Measurements from ENCODE around the gene NEUROG3. TPM values are rescaled to one million over a fixed set of nuclear protein-coding genes. Genes with fewer than 3 reads are reported as not detected.

Gene NEUROG3
- total RNA-seq: not detected in 2 replicates

GRCh38 chr10:69573056-69573806 is at the start of gene NEUROG3:
TSS of gene NEUROG3 (minus strand) at chr10:69573422. CDS start at chr10:69573043, 379 bp downstream.

Other genes with a start within 250 kb of the NEUROG3 start
- gene TACR2, start 156.5 kb downstream of the NEUROG3 start, total RNA-seq: 0.29 TPM in 1 of 2 replicates, not detected in the other
- gene TSPAN15, start 122.0 kb downstream of the NEUROG3 start, total RNA-seq: 11.0 and 14.0 TPM in 2 replicates
- 0.18 and 0.29 TPM in 2 replicates for gene FAM241B, start 56.8 kb upstream of the NEUROG3 start, total RNA-seq
- 21.3 and 23.1 TPM in 2 replicates for gene COL13A1, start 228.5 kb upstream of the NEUROG3 start, total RNA-seq